H1 (cell line): ENCODE data around the gene ZNF473. TPM values are rescaled to one million over a fixed set of nuclear protein-coding genes. Genes with fewer than 3 reads are reported as not detected.

ENCODE experiments used
- ASH2L ChIP-seq: fragments of 200-600, 300-600 bp; sonication (generic); IDR thresholded peaks from one replicate; pipeline ENCODE4 v1.7.1; 2017; ENCODE audit warnings: low read length
- CBX5 ChIP-seq: fragments of 300-800, 300-1000 bp; sonication (generic); IDR thresholded peaks from 2 replicates; pipeline ENCODE4 v1.7.1; 2016; ENCODE audit warnings: antibody characterized with exemption, low read length, low read depth
- CEBPB ChIP-seq: IDR thresholded peaks from 2 replicates; pipeline ENCODE4 v1.6.1; 2012; ENCODE audit warnings: low read depth, low read length
- CHD7 ChIP-seq: fragments of 300-600 bp; sonication (generic); IDR thresholded peaks from 2 replicates; pipeline ENCODE4 v1.7.1; 2012; ENCODE audit warnings: low read length, moderate library complexity, mild to moderate bottlenecking, inconsistent platforms; ENCODE audit not compliant: insufficient replicate concordance
- FOSL1 ChIP-seq: IDR thresholded peaks from 2 replicates; pipeline ENCODE4 v1.6.1; 2011; ENCODE audit warnings: mild to moderate bottlenecking, low read depth, low read length, moderate library complexity; ENCODE audit not compliant: insufficient read depth
- KDM1A ChIP-seq: fragments of 200-600, 300-600 bp; sonication (generic); IDR thresholded peaks from 2 replicates; pipeline ENCODE4 v1.7.1; 2016; ENCODE audit warnings: mild to moderate bottlenecking, low read length, borderline replicate concordance
- MAFK ChIP-seq: IDR thresholded peaks from 2 replicates; pipeline ENCODE4 v1.6.1; 2012; ENCODE audit warnings: low read depth, mild to moderate bottlenecking, improper control_type of control experiment, low read length
- NRF1 ChIP-seq: IDR thresholded peaks from 2 replicates; pipeline ENCODE4 v1.6.1; 2011; ENCODE audit warnings: mild to moderate bottlenecking, low read depth, low read length, improper control_type of control experiment
- POLR2AphosphoS5 ChIP-seq: IDR thresholded peaks from 2 replicates; pipeline ENCODE4 v1.6.1; 2011; ENCODE audit warnings: low read depth, low read length
- RNF2 ChIP-seq: fragments of 200-900, 300-1000 bp; sonication (generic); IDR thresholded peaks from 2 replicates; pipeline ENCODE4 v1.7.1; 2016; ENCODE audit warnings: borderline replicate concordance, low read depth, mild to moderate bottlenecking, antibody characterized with exemption, low read length; ENCODE audit not compliant: poor library complexity, severe bottlenecking; ENCODE audit errors: missing control alignments
- SUZ12 ChIP-seq: fragments of 200-600 bp; sonication (generic); IDR thresholded peaks from 2 replicates; pipeline ENCODE4 v1.6.1; 2012; ENCODE audit warnings: mild to moderate bottlenecking, inconsistent platforms, low read length, moderate library complexity, mixed read lengths
- polyA plus RNA-seq, 7 experiments: library from polyadenylated mRNA; depleted of rRNA in 3 of 7; stranded (reverse) in 5 of 7; unstranded in 2 of 7; fragments of >200 nt in 5 of 7; fragments of 200-250 nt in 2 of 7; gene quantifications; 1 replicate in 5 of 7; 2 replicates in 1 of 7; 4 replicates in 1 of 7; pipeline versions ENCODE4 v1.2.1 to v1.2.3, GENCODE V29; 2011 to 2013; ENCODE audit warnings: missing spikeins in 2 of 7, mixed read lengths in 2 of 7
- total RNA-seq: library from RNA; stranded (reverse); fragmentation: NEBNext Ultra II Directional; extraction: Animal tissue kit (Norgen Biotek cat#: 25700); gene quantifications from 2 replicates; pipeline ENCODE4 v1.2.1, GENCODE V29; 2021

The ZNF473 gene
- total and polyA plus RNA-seq, 2 of the 8 experiments (the other 6 are each of a cell fraction or from before 2014, with no cell fraction given), result 5.2 to 11.7 TPM

DNA sequence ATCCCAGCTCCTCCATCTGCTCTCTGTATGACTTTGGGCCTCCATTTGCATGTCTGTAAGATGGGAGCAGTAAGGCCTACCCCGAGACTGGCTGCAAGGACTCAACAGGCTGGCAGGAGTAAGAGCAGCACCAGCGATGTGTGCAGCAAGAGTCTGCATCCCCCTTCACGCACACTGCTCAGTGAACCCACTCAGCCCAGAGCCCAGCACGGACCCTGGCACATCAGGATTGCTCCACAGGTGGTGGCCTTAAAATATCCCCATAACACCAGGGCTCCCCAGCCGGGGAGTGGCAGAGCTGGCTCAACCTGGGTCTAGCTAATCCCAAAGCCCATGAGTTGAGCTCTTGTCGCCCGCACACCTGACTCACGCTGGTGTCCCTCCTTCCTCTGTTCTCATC is 24.0 kb upstream of the ZNF473 start (continued):
- TF ChIP-seq CHD7, result no peak
- TF ChIP-seq MAFK, result no peak
- no peak for TF ChIP-seq CBX5
- TF ChIP-seq ASH2L, result no peak
- TF ChIP-seq FOSL1, result no peak
- no peak for TF ChIP-seq RNF2
- TF ChIP-seq SUZ12, result no peak
- no peak for TF ChIP-seq POLR2AphosphoS5
- TF ChIP-seq NRF1, result no peak
- TF ChIP-seq CEBPB, result no peak
- no peak for TF ChIP-seq KDM1A
- TF ChIP-seq, all 59 proteins: peak for 0
